ENCODE measurements around the gene OR11L1. TPM values are rescaled to one million over a fixed set of nuclear protein-coding genes. Genes with fewer than 3 reads are reported as not detected.

Gene OR11L1
- total RNA-seq, 1 donor from 2014 or later = not detected

GRCh38 chr1:247848346-247848745, 6.7 kb upstream of the OR11L1 start:
- FAIRE-seq (no peak), DNase-seq (ENCODE audit: low read depth) (no peak)
- Histone ChIP-seq H3K79me2 (ENCODE audit: insufficient read depth, low read length) (no peaks in the 10 kb centered on the region), H4K20me1 (ENCODE audit: insufficient read depth, low read length) (no peaks in the 10 kb centered on the region), H3K27me3 (ENCODE audit: insufficient read depth, low read length) (no peaks in the 10 kb centered on the region), H3K9ac (ENCODE audit: low read length) (no peak overlapping the region), H3K27ac (ENCODE audit: low read depth, low read length) (no peak overlapping the region), H3K4me3 (ENCODE audit: insufficient read depth, low read depth, low read length) (no peak overlapping the region), H3K9me3 (ENCODE audit: insufficient read depth, low read depth, low read length) (no peaks in the 10 kb centered on the region), H3K4me2 (ENCODE audit: low read length) (no peak overlapping the region), H3K36me3 (ENCODE audit: insufficient read depth, low read length) (no peaks in the 10 kb centered on the region), H2AFZ (ENCODE audit: low read depth, low read length) (no peak overlapping the region), H3K4me1 (ENCODE audit: insufficient read depth, low read length) (no peaks in the 10 kb centered on the region)
- no peaks in the 10 kb centered on the region for H3K4me1 Mint-ChIP-seq (ENCODE audit: low read depth, unreplicated experiment)
- H3K4me3 Mint-ChIP-seq (ENCODE audit: unreplicated experiment) = no peak overlapping the region
- TF ChIP-seq EZH2 (IDR thresholded peaks at IDR 0.05; ENCODE audit: insufficient read depth, low read length) (no peak), CTCF (IDR thresholded peaks at IDR 0.05; ENCODE audit: insufficient read depth, low read depth, low read length) (no peak)
- H3K27me3 Mint-ChIP-seq (ENCODE audit: low read depth, unreplicated experiment) = no peaks in the 10 kb centered on the region
- H3K27ac Mint-ChIP-seq (ENCODE audit: unreplicated experiment) = no peak overlapping the region
- H3K9me3 Mint-ChIP-seq (ENCODE audit: unreplicated experiment) = no peaks in the 10 kb centered on the region
- no peaks in the 10 kb centered on the region for H3K36me3 Mint-ChIP-seq (ENCODE audit: low read depth, unreplicated experiment)

GRCh38 chr1:247845693-247846017, 4.0 kb upstream of the OR11L1 start:
- H3K79me2 ChIP-seq (ENCODE audit: insufficient read depth, low read length) = no peaks in the 10 kb centered on the region
- H3K27me3 ChIP-seq (ENCODE audit: insufficient read depth, low read length) = no peaks in the 10 kb centered on the region
- Mint-ChIP-seq H3K4me3 (ENCODE audit: unreplicated experiment) (no peak overlapping the region), H3K27me3 (ENCODE audit: low read depth, unreplicated experiment) (peaks cover 2% of the 10 kb centered on the region), H3K27ac (ENCODE audit: unreplicated experiment) (no peak overlapping the region), H3K4me1 (ENCODE audit: low read depth, unreplicated experiment) (no peaks in the 10 kb centered on the region), H3K9me3 (ENCODE audit: unreplicated experiment) (peaks cover 1% of the 10 kb centered on the region), H3K36me3 (ENCODE audit: low read depth, unreplicated experiment) (no peaks in the 10 kb centered on the region)
- TF ChIP-seq EZH2 (IDR thresholded peaks at IDR 0.05; ENCODE audit: insufficient read depth, low read length) (no peak), CTCF (IDR thresholded peaks at IDR 0.05; ENCODE audit: insufficient read depth, low read depth, low read length) (no peak)
- H3K4me3 ChIP-seq (ENCODE audit: insufficient read depth, low read depth, low read length) = no peak overlapping the region
- H4K20me1 ChIP-seq (ENCODE audit: insufficient read depth, low read length) = no peaks in the 10 kb centered on the region
- H3K27ac ChIP-seq (ENCODE audit: low read depth, low read length) = no peak overlapping the region
- H3K9ac ChIP-seq (ENCODE audit: low read length) = no peak overlapping the region
- no peak for FAIRE-seq
- no peaks in the 10 kb centered on the region for H3K36me3 ChIP-seq (ENCODE audit: insufficient read depth, low read length)
- H3K4me1 ChIP-seq (ENCODE audit: insufficient read depth, low read length) = no peaks in the 10 kb centered on the region
- H3K4me2 ChIP-seq (ENCODE audit: low read length) = no peak overlapping the region
- no peak overlapping the region for H2AFZ ChIP-seq (ENCODE audit: low read depth, low read length)
- peaks cover 2% of the 10 kb centered on the region for H3K9me3 ChIP-seq (ENCODE audit: insufficient read depth, low read depth, low read length)
- DNase-seq (ENCODE audit: low read depth) = no peak

GRCh38 chr1:247845011-247845692, 3.5 kb upstream of the OR11L1 start:
- no peaks in the 10 kb centered on the region for H3K36me3 ChIP-seq (ENCODE audit: insufficient read depth, low read length)
- H3K27me3 ChIP-seq (ENCODE audit: insufficient read depth, low read length) = no peaks in the 10 kb centered on the region
- Mint-ChIP-seq H3K9me3 (ENCODE audit: unreplicated experiment) (peaks cover 1% of the 10 kb centered on the region), H3K4me3 (ENCODE audit: unreplicated experiment) (no peak overlapping the region), H3K27ac (ENCODE audit: unreplicated experiment) (no peak overlapping the region), H3K36me3 (ENCODE audit: low read depth, unreplicated experiment) (no peaks in the 10 kb centered on the region), H3K27me3 (ENCODE audit: low read depth, unreplicated experiment) (peaks cover 2% of the 10 kb centered on the region), H3K4me1 (ENCODE audit: low read depth, unreplicated experiment) (no peaks in the 10 kb centered on the region)
- no peak overlapping the region for H3K4me3 ChIP-seq (ENCODE audit: insufficient read depth, low read depth, low read length)
- DNase-seq (ENCODE audit: low read depth) (no peak), FAIRE-seq (no peak)
- no peaks in the 10 kb centered on the region for H3K79me2 ChIP-seq (ENCODE audit: insufficient read depth, low read length)
- H3K27ac ChIP-seq (ENCODE audit: low read depth, low read length) = no peak overlapping the region
- peaks cover 2% of the 10 kb centered on the region for H3K9me3 ChIP-seq (ENCODE audit: insufficient read depth, low read depth, low read length)
- H4K20me1 ChIP-seq (ENCODE audit: insufficient read depth, low read length) = no peaks in the 10 kb centered on the region
- H3K9ac ChIP-seq (ENCODE audit: low read length) = no peak overlapping the region
- no peaks in the 10 kb centered on the region for H3K4me1 ChIP-seq (ENCODE audit: insufficient read depth, low read length)
- H3K4me2 ChIP-seq (ENCODE audit: low read length) = no peak overlapping the region
- TF ChIP-seq EZH2 (IDR thresholded peaks at IDR 0.05; ENCODE audit: insufficient read depth, low read length) = no peak
- TF ChIP-seq CTCF (IDR thresholded peaks at IDR 0.05; ENCODE audit: insufficient read depth, low read depth, low read length) = no peak
- H2AFZ ChIP-seq (ENCODE audit: low read depth, low read length) = no peak overlapping the region
